Sigmoid colon (tissue), 7 donors: ENCODE data around the gene DDI2. TPM values are rescaled to one million over a fixed set of nuclear protein-coding genes. Genes with fewer than 3 reads are reported as not detected.

Experiments used
- DNase-seq: peaks from one replicate; pipeline ENCODE4 v3.0.0-alpha.2; 2019
- H3K27ac ChIP-seq, 4 donors: fragments of 200-600 bp; sonication (generic); one replicate each; pipeline ENCODE4 v1.5.1; 2016 to 2019; ENCODE audit warnings: mild to moderate bottlenecking in 1 of 4
- H3K27me3 ChIP-seq, 3 donors: fragments of 200-600 bp; sonication (generic); one replicate each; pipeline ENCODE4 v1.5.1; 2019; ENCODE audit warnings: mild to moderate bottlenecking in 1 of 3
- H3K36me3 ChIP-seq, 4 donors: fragments of 200-600 bp; sonication (generic); one replicate each; pipeline ENCODE4 v1.5.1; 2016 to 2019
- H3K4me1 ChIP-seq, 4 donors: fragments of 200-600 bp; sonication (generic); one replicate each; pipeline ENCODE4 v1.5.1; 2017 to 2019
- H3K4me3 ChIP-seq, 4 donors: fragments of 200-600 bp; sonication (generic); one replicate each; pipeline ENCODE4 v1.5.1; 2017 to 2019; ENCODE audit warnings: mild to moderate bottlenecking in 2 of 4, moderate library complexity in 1 of 4
- H3K9me3 ChIP-seq, 4 donors: fragments of 200-600 bp in 3 of 4; sonication (generic) in 3 of 4; one replicate each; pipeline versions ENCODE4 v1.5.1 to v1.6.1; 2013 to 2019
- EP300 ChIP-seq, 4 donors: sonication (generic); formaldehyde crosslinking; IDR thresholded peaks; one replicate each; pipeline ENCODE4 v1.6.1; 2017; ENCODE audit warnings: antibody characterized with exemption in 4 of 4
- POLR2A ChIP-seq, 2 donors: fragments of 450-650 bp; IDR thresholded peaks; one replicate each; pipeline ENCODE4 v1.6.1; 2016; ENCODE audit warnings: antibody characterized with exemption in 2 of 2, mild to moderate bottlenecking in 2 of 2, moderate library complexity in 2 of 2
- POLR2AphosphoS5 ChIP-seq, 4 donors: sonication (generic); formaldehyde crosslinking; IDR thresholded peaks; one replicate each; pipeline ENCODE4 v1.6.1; 2017; ENCODE audit warnings: antibody characterized with exemption in 4 of 4
- WGBS, 2 donors: extraction: QIAGEN DNeasy Blood & Tissue Kit; methylation state at CpG; one replicate each; pipeline ENCODE4 v1.1.7; 2013; 5-methylcytosine and 5-hydroxymethylcytosine counted together
- intact Hi-C: fragments of 100-400 bp; cut with DNase I; formaldehyde crosslinking; loops from one replicate; pipeline ENCODE4 v1.15.1; 2023
- polyA plus RNA-seq, 3 donors: library from polyadenylated mRNA; stranded (reverse); fragments of 200-250 nt; gene quantifications; one replicate each; pipeline ENCODE4 v1.2.3, GENCODE V29; 2013
- total RNA-seq, 4 donors: library from RNA; depleted of rRNA; stranded (reverse); fragments of >200 nt; gene quantifications; one replicate each; pipeline ENCODE4 v1.1.0, GENCODE V29; 2016
- TF ChIP-seq, protein P1 (sequence below), 4 experiments: fragments of 450-650 bp in 3 of 4; fragments of 200-600 bp in 1 of 4; IDR thresholded peaks; one replicate each; pipeline ENCODE4 v1.5.1; 2016 to 2019; ENCODE audit warnings: antibody characterized with exemption in 4 of 4, mild to moderate bottlenecking in 3 of 4, moderate library complexity in 2 of 4
- donor health status: healthy with polysubstance abuse.
- donor health status: Bipolar disorder and iron deficiency.
- donor health status: healthy.

DDI2 gene
- total and polyA plus RNA-seq, 7 donors, result 3.0 to 27.3 (median 13.4) TPM

- no peak overlapping the region for H3K4me3 ChIP-seq
- DNase-seq, result no peak
- no peaks in the 10 kb centered on the region for H3K27me3 ChIP-seq
- 95 to 97% methylated on average over 3 of the region's 3 CpGs for WGBS, 2 donors
- intact Hi-C loops, result no loop called here
- H3K27ac ChIP-seq, result no peak overlapping the region
- no peaks in the 10 kb centered on the region for H3K4me1 ChIP-seq
- no peak for TF ChIP-seq EP300 (IDR thresholded peaks at IDR 0.05)
- TF ChIP-seq POLR2A (IDR thresholded peaks at IDR 0.05), result no peak
- TF ChIP-seq, protein P1, sequence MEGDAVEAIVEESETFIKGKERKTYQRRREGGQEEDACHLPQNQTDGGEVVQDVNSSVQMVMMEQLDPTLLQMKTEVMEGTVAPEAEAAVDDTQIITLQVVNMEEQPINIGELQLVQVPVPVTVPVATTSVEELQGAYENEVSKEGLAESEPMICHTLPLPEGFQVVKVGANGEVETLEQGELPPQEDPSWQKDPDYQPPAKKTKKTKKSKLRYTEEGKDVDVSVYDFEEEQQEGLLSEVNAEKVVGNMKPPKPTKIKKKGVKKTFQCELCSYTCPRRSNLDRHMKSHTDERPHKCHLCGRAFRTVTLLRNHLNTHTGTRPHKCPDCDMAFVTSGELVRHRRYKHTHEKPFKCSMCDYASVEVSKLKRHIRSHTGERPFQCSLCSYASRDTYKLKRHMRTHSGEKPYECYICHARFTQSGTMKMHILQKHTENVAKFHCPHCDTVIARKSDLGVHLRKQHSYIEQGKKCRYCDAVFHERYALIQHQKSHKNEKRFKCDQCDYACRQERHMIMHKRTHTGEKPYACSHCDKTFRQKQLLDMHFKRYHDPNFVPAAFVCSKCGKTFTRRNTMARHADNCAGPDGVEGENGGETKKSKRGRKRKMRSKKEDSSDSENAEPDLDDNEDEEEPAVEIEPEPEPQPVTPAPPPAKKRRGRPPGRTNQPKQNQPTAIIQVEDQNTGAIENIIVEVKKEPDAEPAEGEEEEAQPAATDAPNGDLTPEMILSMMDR (IDR thresholded peaks at IDR 0.05), result no peak
- TF ChIP-seq POLR2AphosphoS5 (IDR thresholded peaks at IDR 0.05), result no peak
- no peaks in the 10 kb centered on the region for H3K9me3 ChIP-seq
- H3K36me3 ChIP-seq, result peaks cover 13 to 85% (median 23%) of the 10 kb centered on the region in 4 donors
Observed at GRCh38 chr1:15656464-15656863, 39.2 kb downstream of the DDI2 start.

DNA sequence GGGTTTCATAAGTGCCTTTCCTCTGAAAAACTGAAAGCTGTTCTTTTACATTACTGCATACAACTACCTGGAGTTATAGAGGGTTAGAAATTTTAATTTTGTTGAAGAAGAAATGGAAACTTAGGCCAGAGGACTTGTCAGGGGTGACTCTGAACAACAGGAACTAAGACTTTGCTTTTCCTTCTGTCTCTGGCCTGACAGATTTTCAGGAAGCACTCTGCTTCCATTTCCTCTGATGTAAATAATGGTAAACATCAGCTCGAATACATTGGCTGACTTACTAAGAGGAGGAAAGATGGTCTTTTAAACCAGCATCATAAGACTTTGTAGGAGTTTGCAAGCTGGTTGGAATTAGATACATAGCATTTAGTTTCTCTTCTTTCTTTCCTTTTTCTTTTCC lies 39.8 kb downstream of the DDI2 start:
- 40 to 69% methylated on average over 1 of the region's 1 CpG for WGBS, 2 donors

DNA sequence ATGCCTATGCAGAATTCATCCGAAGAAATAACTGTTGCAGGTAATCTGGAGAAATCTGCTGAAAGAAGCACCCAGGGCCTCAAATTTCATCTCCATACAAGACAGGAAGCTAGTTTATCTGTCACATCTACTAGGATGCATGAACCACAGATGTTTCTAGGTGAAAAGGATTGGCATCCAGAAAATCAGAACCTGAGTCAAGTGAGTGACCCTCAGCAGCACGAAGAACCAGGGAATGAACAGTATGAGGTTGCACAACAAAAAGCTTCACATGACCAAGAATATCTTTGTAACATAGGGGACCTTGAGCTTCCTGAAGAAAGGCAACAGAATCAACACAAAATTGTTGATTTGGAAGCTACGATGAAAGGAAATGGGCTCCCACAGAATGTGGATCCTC lies 42.9 kb downstream of the DDI2 start:
- Histone ChIP-seq H3K36me3 (peaks cover 5 to 63% (median 25%) of the 10 kb centered on the region in 4 donors), H3K4me3 (no peak overlapping the region), H3K27ac (no peak overlapping the region), H3K4me1 (no peaks in the 10 kb centered on the region), H3K9me3 (no peaks in the 10 kb centered on the region), H3K27me3 (no peaks in the 10 kb centered on the region)
- intact Hi-C loops, result no loop called here
- 95 to 99% methylated on average over 3 of the region's 3 CpGs for WGBS, 2 donors
- DNase-seq, result no peak
- TF ChIP-seq POLR2AphosphoS5 (IDR thresholded peaks at IDR 0.05) (no peak), EP300 (IDR thresholded peaks at IDR 0.05) (no peak), POLR2A (IDR thresholded peaks at IDR 0.05) (no peak)
- TF ChIP-seq, protein P1 (IDR thresholded peaks at IDR 0.05), result no peak

More for the DNA sequence above, 39.8 kb downstream of the DDI2 start:
- intact Hi-C loops, result no loop called here
- H3K4me1 ChIP-seq, result no peaks in the 10 kb centered on the region
- DNase-seq, result no peak
- no peak overlapping the region for H3K27ac ChIP-seq
- no peaks in the 10 kb centered on the region for H3K9me3 ChIP-seq
- no peak overlapping the region for H3K4me3 ChIP-seq
- TF ChIP-seq POLR2A (IDR thresholded peaks at IDR 0.05) (no peak), EP300 (IDR thresholded peaks at IDR 0.05) (no peak), POLR2AphosphoS5 (IDR thresholded peaks at IDR 0.05) (no peak)
- TF ChIP-seq, protein P1 (IDR thresholded peaks at IDR 0.05), result no peak
- H3K36me3 ChIP-seq, result peaks cover 7 to 85% (median 25%) of the 10 kb centered on the region in 4 donors
- H3K27me3 ChIP-seq, result no peaks in the 10 kb centered on the region

DNA sequence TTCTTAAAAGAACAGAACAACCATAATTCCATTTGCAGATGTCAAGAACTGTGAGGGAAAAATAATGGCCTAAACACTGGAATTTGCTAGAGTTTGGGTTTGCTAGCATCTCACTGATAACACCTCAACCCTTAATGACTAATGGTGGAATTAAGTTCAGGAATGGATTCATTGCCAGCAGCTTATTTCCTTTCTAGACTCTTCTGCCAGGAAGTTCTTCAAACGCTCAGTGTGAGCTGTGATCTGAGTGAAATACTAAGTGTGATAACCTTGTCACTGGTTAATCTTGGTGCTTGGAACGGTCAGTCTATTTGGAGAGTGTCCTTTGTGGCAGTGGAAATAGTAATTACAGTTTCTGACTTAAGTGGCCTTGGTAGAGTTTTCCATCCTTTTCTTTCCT lies 45.2 kb downstream of the DDI2 start:
- H3K36me3 ChIP-seq, result peaks cover 5 to 46% (median 20%) of the 10 kb centered on the region in 4 donors
- no peaks in the 10 kb centered on the region for H3K9me3 ChIP-seq
- H3K4me3 ChIP-seq, result no peak overlapping the region
- H3K27ac ChIP-seq, result no peak overlapping the region
- no peak for DNase-seq
- WGBS, 2 donors, result 88 to 89% methylated on average over 2 of the region's 2 CpGs
- no peaks in the 10 kb centered on the region for H3K4me1 ChIP-seq
- TF ChIP-seq, protein P1 (IDR thresholded peaks at IDR 0.05), result no peak
- TF ChIP-seq EP300 (IDR thresholded peaks at IDR 0.05) (no peak), POLR2A (IDR thresholded peaks at IDR 0.05) (no peak), POLR2AphosphoS5 (IDR thresholded peaks at IDR 0.05) (no peak)
- no peaks in the 10 kb centered on the region for H3K27me3 ChIP-seq
- intact Hi-C loops, result no loop called here

GRCh38 chr1:15663925-15664324 lies 46.7 kb downstream of the DDI2 start:
- Histone ChIP-seq H3K36me3 (peaks cover 5 to 38% (median 18%) of the 10 kb centered on the region in 4 donors), H3K9me3 (no peaks in the 10 kb centered on the region), H3K4me1 (no peaks in the 10 kb centered on the region), H3K27me3 (no peaks in the 10 kb centered on the region), H3K4me3 (no peak overlapping the region), H3K27ac (no peak overlapping the region)
- WGBS, 2 donors, result 91 to 96% methylated on average over 3 of the region's 3 CpGs
- no peak for TF ChIP-seq POLR2AphosphoS5 (IDR thresholded peaks at IDR 0.05)
- TF ChIP-seq, protein P1 (IDR thresholded peaks at IDR 0.05), result no peak
- no peak for TF ChIP-seq EP300 (IDR thresholded peaks at IDR 0.05)
- TF ChIP-seq POLR2A (IDR thresholded peaks at IDR 0.05), result no peak
- intact Hi-C loops, result no loop called here
- DNase-seq, result no peak
